ENCODE results near the gene SIPA1L3.

DNA sequence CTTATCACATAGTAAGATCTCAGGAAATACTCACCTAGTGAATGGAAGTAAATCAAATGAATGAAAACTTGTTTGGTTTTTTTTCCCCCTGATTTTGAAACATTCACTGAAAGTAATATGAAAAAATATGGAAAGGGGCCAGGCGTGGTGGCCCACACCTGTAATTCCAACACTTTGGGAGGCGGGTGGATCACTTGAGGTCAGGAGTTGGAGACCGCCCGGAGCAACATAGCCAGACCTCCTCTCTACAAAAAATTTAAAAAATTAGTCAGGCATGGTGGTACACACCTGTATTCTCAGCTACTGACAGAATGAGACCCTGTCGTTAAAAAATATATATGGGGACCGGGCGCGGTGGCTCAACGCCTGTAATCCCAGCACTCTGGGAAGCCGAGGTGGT lies 149.6 kb downstream of the SIPA1L3 start:
- TF ChIP-seq, protein P1, sequence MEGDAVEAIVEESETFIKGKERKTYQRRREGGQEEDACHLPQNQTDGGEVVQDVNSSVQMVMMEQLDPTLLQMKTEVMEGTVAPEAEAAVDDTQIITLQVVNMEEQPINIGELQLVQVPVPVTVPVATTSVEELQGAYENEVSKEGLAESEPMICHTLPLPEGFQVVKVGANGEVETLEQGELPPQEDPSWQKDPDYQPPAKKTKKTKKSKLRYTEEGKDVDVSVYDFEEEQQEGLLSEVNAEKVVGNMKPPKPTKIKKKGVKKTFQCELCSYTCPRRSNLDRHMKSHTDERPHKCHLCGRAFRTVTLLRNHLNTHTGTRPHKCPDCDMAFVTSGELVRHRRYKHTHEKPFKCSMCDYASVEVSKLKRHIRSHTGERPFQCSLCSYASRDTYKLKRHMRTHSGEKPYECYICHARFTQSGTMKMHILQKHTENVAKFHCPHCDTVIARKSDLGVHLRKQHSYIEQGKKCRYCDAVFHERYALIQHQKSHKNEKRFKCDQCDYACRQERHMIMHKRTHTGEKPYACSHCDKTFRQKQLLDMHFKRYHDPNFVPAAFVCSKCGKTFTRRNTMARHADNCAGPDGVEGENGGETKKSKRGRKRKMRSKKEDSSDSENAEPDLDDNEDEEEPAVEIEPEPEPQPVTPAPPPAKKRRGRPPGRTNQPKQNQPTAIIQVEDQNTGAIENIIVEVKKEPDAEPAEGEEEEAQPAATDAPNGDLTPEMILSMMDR (IDR thresholded peaks at IDR 0.05): no peak
- no peak for TF ChIP-seq POLR2A (IDR thresholded peaks at IDR 0.05)

Measured in adrenal gland (tissue), 5 donors.